Measurements from ENCODE around the gene ERI3. TPM values are rescaled to one million over a fixed set of nuclear protein-coding genes. Genes with fewer than 3 reads are reported as not detected.
"Not testable (repeated sequence)": the region's sequence is repeated elsewhere in the genome, so short reads cannot be mapped to it uniquely, and the experiment has no call there.

The ERI3 gene
- total RNA-seq, 1 donor from 2014 or later, result 52.7 TPM

DNA sequence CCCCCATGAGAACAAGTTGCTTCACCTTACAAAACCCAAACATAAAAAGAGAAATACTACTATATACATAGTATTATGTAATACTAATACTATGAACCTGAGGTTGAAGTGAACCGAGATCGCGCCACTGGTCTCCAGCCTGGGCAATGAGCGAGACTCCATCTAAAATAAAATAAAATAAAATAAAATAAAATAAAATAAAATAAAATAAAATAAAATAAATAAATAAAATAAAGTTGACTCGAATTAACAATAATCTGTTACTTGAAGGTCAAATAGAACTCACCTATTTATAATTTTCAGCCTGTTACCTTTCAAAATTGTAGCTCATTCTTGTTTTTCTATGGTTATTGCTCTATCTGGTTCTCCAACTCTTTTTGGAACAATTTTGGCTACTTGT, 148.5 kb downstream of the ERI3 start:
- H3K4me3 ChIP-seq (ENCODE audit: low read length in 3 of 3); H3K9me3 ChIP-seq (ENCODE audit: control insufficient read depth in 3 of 3, low read length in 3 of 3); H3K27ac ChIP-seq (ENCODE audit: low read depth, low read length); H3K4me1 ChIP-seq (ENCODE audit: control insufficient read depth in 3 of 3, insufficient read depth in 3 of 3, low read length in 3 of 3); H3K9ac ChIP-seq (ENCODE audit: low read depth in 1 of 3, low read length in 3 of 3); H3K36me3 ChIP-seq (ENCODE audit: control insufficient read depth in 3 of 3, insufficient read depth in 3 of 3, low read length in 3 of 3); H3K27me3 ChIP-seq (ENCODE audit: control insufficient read depth in 3 of 3, insufficient read depth in 3 of 3, low read length in 3 of 3): not testable (repeated sequence)

- no peak overlapping the region for H3K4me3 ChIP-seq (ENCODE audit: low read length in 3 of 3)
- no peaks in the 10 kb centered on the region for H3K9me3 ChIP-seq (ENCODE audit: control insufficient read depth in 3 of 3, low read length in 3 of 3)
- H3K4me1 ChIP-seq (ENCODE audit: control insufficient read depth in 3 of 3, insufficient read depth in 3 of 3, low read length in 3 of 3), result no peaks in the 10 kb centered on the region
- H3K36me3 ChIP-seq (ENCODE audit: control insufficient read depth in 3 of 3, insufficient read depth in 3 of 3, low read length in 3 of 3), result no peaks in the 10 kb centered on the region
- no peak overlapping the region for H3K9ac ChIP-seq (ENCODE audit: low read depth in 1 of 3, low read length in 3 of 3)
- peaks cover 0 to 3% (median 0%) of the 10 kb centered on the region in 3 donors for H3K27me3 ChIP-seq (ENCODE audit: control insufficient read depth in 3 of 3, insufficient read depth in 3 of 3, low read length in 3 of 3)
- H3K27ac ChIP-seq (ENCODE audit: low read depth, low read length), result no peak overlapping the region
Measured at GRCh38 chr1:44200336-44200735, 154.7 kb downstream of the ERI3 start.

GRCh38 chr1:44174630-44175029, 180.4 kb downstream of the ERI3 start:
- peaks cover 0 to 5% (median 3%) of the 10 kb centered on the region in 3 donors for H3K27me3 ChIP-seq (ENCODE audit: control insufficient read depth in 3 of 3, insufficient read depth in 3 of 3, low read length in 3 of 3)
- H3K27ac ChIP-seq (ENCODE audit: low read depth, low read length), result no peak overlapping the region
- H3K9ac ChIP-seq (ENCODE audit: low read depth in 1 of 3, low read length in 3 of 3), result no peak overlapping the region
- H3K4me3 ChIP-seq (ENCODE audit: low read length in 3 of 3), result no peak overlapping the region
- no peaks in the 10 kb centered on the region for H3K4me1 ChIP-seq (ENCODE audit: control insufficient read depth in 3 of 3, insufficient read depth in 3 of 3, low read length in 3 of 3)
- H3K9me3 ChIP-seq (ENCODE audit: control insufficient read depth in 3 of 3, low read length in 3 of 3), result no peaks in the 10 kb centered on the region
- no peaks in the 10 kb centered on the region for H3K36me3 ChIP-seq (ENCODE audit: control insufficient read depth in 3 of 3, insufficient read depth in 3 of 3, low read length in 3 of 3)

Small RNA genes lying within 50 kb of the gene (small RNA-seq; reads per million reads assigned to genes)
- gene AL035417.1 (not detected), gene RNU6-369P (not detected)

Other genes with a start within 250 kb of the ERI3 start
- under 0.01 TPM for gene KLF17, start 236.4 kb downstream of the ERI3 start, total RNA-seq
- not detected for gene KLF18, start 213.6 kb downstream of the ERI3 start, total RNA-seq
- 14.6 TPM for gene DMAP1, start 141.8 kb downstream of the ERI3 start, total RNA-seq
- 25.1 TPM for gene RNF220, start 50.0 kb upstream of the ERI3 start, total RNA-seq

Measured in skeletal muscle tissue (tissue), 5 donors.